H1 (cell line): ENCODE data around the gene OR10A2. TPM values are rescaled to one million over a fixed set of nuclear protein-coding genes. Genes with fewer than 3 reads are reported as not detected.

Experiments used
- CTCF ChIA-PET: fragments of 300-600 bp; sonication (Branson Sonifier 250); formaldehyde crosslinking; loops from one replicate; lab custom pipeline; 2021; ENCODE audit not compliant: partially characterized antibody; lab: Charles Lee
- POLR2A ChIA-PET: fragments of 300-600 bp; sonication (Branson Sonifier 250); formaldehyde crosslinking; loops from one replicate; lab custom pipeline; 2021; ENCODE audit warnings: inconsistent platforms; ENCODE audit not compliant: partially characterized antibody; lab: Charles Lee
- DNase-seq, 2 experiments: peaks; one replicate each; pipeline versions ENCODE4 v3.0.0 to v3.0.0-alpha.2; 2010 to 2022; ENCODE audit warnings: low spot score in 2 of 2, low read depth in 1 of 2, mixed read lengths in 1 of 2
- FAIRE-seq: peaks from 2 replicates; lab custom pipeline; 2011; peaks lifted over from hg19 to GRCh38; lab: Jason Lieb, UNC
- H2AFZ ChIP-seq: 2 replicates; pipeline ENCODE4 v1.8.1; 2012; ENCODE audit warnings: low read length, inconsistent platforms
- H2AK5ac ChIP-seq: 2 replicates; pipeline ENCODE4 v1.6.1; 2013; ENCODE audit warnings: low read depth, low read length
- H2BK120ac ChIP-seq: replicated peaks from 2 replicates; pipeline ENCODE3; 2013; ENCODE audit warnings: low read depth, low read length, inconsistent platforms
- H2BK12ac ChIP-seq: 2 replicates; pipeline ENCODE4 v1.6.1; 2013; ENCODE audit warnings: low read depth, low read length
- H2BK15ac ChIP-seq: 2 replicates; pipeline ENCODE4 v1.6.1; 2013; ENCODE audit warnings: low read length
- H2BK20ac ChIP-seq: 2 replicates; pipeline ENCODE4 v1.6.1; 2013; ENCODE audit warnings: low read length
- H2BK5ac ChIP-seq: 2 replicates; pipeline ENCODE4 v1.6.1; 2013; ENCODE audit warnings: low read depth, low read length
- H3K14ac ChIP-seq: 2 replicates; pipeline ENCODE4 v1.6.1; 2013; ENCODE audit warnings: inconsistent platforms; ENCODE audit not compliant: insufficient read length
- H3K18ac ChIP-seq: 2 replicates; pipeline ENCODE4 v1.6.1; 2013; ENCODE audit warnings: low read length; ENCODE audit errors: extremely low read depth
- H3K23ac ChIP-seq: 2 replicates; pipeline ENCODE4 v1.6.1; 2013; ENCODE audit warnings: inconsistent platforms; ENCODE audit not compliant: insufficient read length
- H3K23me2 ChIP-seq: 2 replicates; pipeline ENCODE4 v1.6.1; 2013; ENCODE audit warnings: low read depth, low read length
- H3K27ac ChIP-seq: 2 replicates; pipeline ENCODE4 v1.6.1; 2011; ENCODE audit warnings: low read depth, low read length, inconsistent platforms
- H3K27me3 ChIP-seq, 4 experiments: replicated peaks in 1 of 4; 1 replicate in 1 of 4; 2 replicates in 3 of 4; pipeline versions ENCODE4 v1.6.1 to v1.8.1; 2011 to 2013; ENCODE audit warnings: low read length in 3 of 4, mild to moderate bottlenecking in 3 of 4, inconsistent platforms in 2 of 4, mixed read lengths in 2 of 4, moderate library complexity in 1 of 4; ENCODE audit not compliant: control insufficient read depth in 3 of 4, insufficient read depth in 3 of 4; ENCODE audit errors: extremely low read depth in 1 of 4
- H3K36me3 ChIP-seq, 4 experiments: 2 replicates each; pipeline versions ENCODE4 v1.6.1 to v1.8.1; 2011 to 2013; ENCODE audit warnings: mild to moderate bottlenecking in 4 of 4, low read length in 3 of 4, moderate library complexity in 2 of 4, control low read depth in 1 of 4, inconsistent platforms in 1 of 4; ENCODE audit not compliant: insufficient read depth in 4 of 4, control insufficient read depth in 2 of 4
- H3K4ac ChIP-seq: replicated peaks from 2 replicates; pipeline ENCODE3; 2013; ENCODE audit warnings: low read length, low read depth, mixed read lengths, inconsistent platforms; ENCODE audit not compliant: insufficient read length
- H3K4me1 ChIP-seq, 4 experiments: replicated peaks in 1 of 4; 1 replicate in 1 of 4; 2 replicates in 3 of 4; pipeline versions ENCODE4 v1.6.1 to v1.8.1; 2011 to 2013; ENCODE audit warnings: low read length in 3 of 4, inconsistent platforms in 2 of 4, mixed read lengths in 1 of 4; ENCODE audit not compliant: insufficient read depth in 4 of 4, control insufficient read depth in 3 of 4
- H3K4me2 ChIP-seq, 2 experiments: 2 replicates each; pipeline versions ENCODE4 v1.6.1 to v1.8.1; 2011 to 2013; ENCODE audit warnings: low read depth in 2 of 2, low read length in 2 of 2, control low read depth in 1 of 2, inconsistent platforms in 1 of 2, mild to moderate bottlenecking in 1 of 2; ENCODE audit not compliant: insufficient read depth in 1 of 2
- H3K4me3 ChIP-seq, 4 experiments: fragments of 200-600, 300-600 bp in 1 of 4; sonication (generic), shearing (Covaris generic), sonication (Bioruptor Twin) in 1 of 4; 2 replicates each; pipeline versions ENCODE4 v1.5.1 to v1.8.1; 2011 to 2016; ENCODE audit warnings: low read length in 4 of 4, low read depth in 3 of 4, control low read depth in 2 of 4, inconsistent platforms in 2 of 4, mild to moderate bottlenecking in 2 of 4, mixed read lengths in 1 of 4, moderate library complexity in 1 of 4; ENCODE audit not compliant: insufficient read depth in 2 of 4; ENCODE audit errors: extremely low read depth in 1 of 4
- H3K56ac ChIP-seq: replicated peaks from 2 replicates; pipeline ENCODE3; 2013; ENCODE audit warnings: low read depth, mild to moderate bottlenecking, mixed read lengths, low read length, inconsistent platforms; ENCODE audit not compliant: insufficient read length
- H3K79me1 ChIP-seq: 2 replicates; pipeline ENCODE4 v1.6.1; 2013; ENCODE audit warnings: low read depth, low read length, control low read depth
- H3K79me2 ChIP-seq, 2 experiments: 2 replicates each; pipeline versions ENCODE4 v1.6.1 to v1.8.1; 2012 to 2013; ENCODE audit warnings: low read length in 2 of 2, mild to moderate bottlenecking in 2 of 2, inconsistent platforms in 1 of 2; ENCODE audit not compliant: insufficient read depth in 2 of 2, control insufficient read depth in 1 of 2
- H3K9ac ChIP-seq, 4 experiments: replicated peaks in 1 of 4; 1 replicate in 1 of 4; 2 replicates in 3 of 4; pipeline versions ENCODE4 v1.6.1 to v1.8.1; 2011 to 2013; ENCODE audit warnings: low read depth in 3 of 4, low read length in 3 of 4, control low read depth in 2 of 4, mild to moderate bottlenecking in 2 of 4, moderate library complexity in 2 of 4, inconsistent platforms in 1 of 4; ENCODE audit errors: extremely low read depth in 1 of 4
- H3K9me3 ChIP-seq, 2 experiments: 2 replicates each; pipeline versions ENCODE4 v1.6.1 to v1.8.1; 2012 to 2013; ENCODE audit warnings: mild to moderate bottlenecking in 2 of 2, moderate library complexity in 2 of 2, control low read depth in 1 of 2, inconsistent platforms in 1 of 2, low read depth in 1 of 2, low read length in 1 of 2, mixed read lengths in 1 of 2; ENCODE audit not compliant: insufficient read depth in 2 of 2
- H4K20me1 ChIP-seq, 2 experiments: replicated peaks in 1 of 2; 2 replicates each; pipeline versions ENCODE3 to v1.8.1; 2011 to 2013; ENCODE audit warnings: inconsistent platforms in 2 of 2, low read length in 2 of 2, mild to moderate bottlenecking in 1 of 2; ENCODE audit not compliant: insufficient read depth in 2 of 2, control insufficient read depth in 1 of 2
- H4K5ac ChIP-seq: 2 replicates; pipeline ENCODE4 v1.6.1; 2013; ENCODE audit warnings: low read length, low read depth, mixed read lengths, inconsistent platforms; ENCODE audit not compliant: insufficient read length
- H4K8ac ChIP-seq: 2 replicates; pipeline ENCODE4 v1.8.0; 2013; ENCODE audit warnings: mild to moderate bottlenecking, moderate library complexity, low read length, inconsistent platforms; ENCODE audit not compliant: insufficient read depth; ENCODE audit errors: extremely low read depth
- H4K91ac ChIP-seq: replicated peaks from 2 replicates; pipeline ENCODE3; 2013; ENCODE audit warnings: low read length, mixed read lengths, inconsistent platforms; ENCODE audit not compliant: insufficient read length
- NRF1 ChIP-seq: IDR thresholded peaks from 2 replicates; pipeline ENCODE4 v1.6.1; 2011; ENCODE audit warnings: mild to moderate bottlenecking, low read depth, low read length, improper control_type of control experiment
- RNF2 ChIP-seq: fragments of 200-900, 300-1000 bp; sonication (generic); IDR thresholded peaks from 2 replicates; pipeline ENCODE4 v1.7.1; 2016; ENCODE audit warnings: borderline replicate concordance, low read depth, mild to moderate bottlenecking, antibody characterized with exemption, low read length; ENCODE audit not compliant: poor library complexity, severe bottlenecking; ENCODE audit errors: missing control alignments
- WGBS, 2 experiments: shearing (Covaris generic) in 1 of 2; methylation state at CpG; one replicate each; pipeline versions ENCODE4 v1.1.6 to v1.1.7; 2013 to 2015; ENCODE audit warnings: low lambda C conversion rate in 2 of 2, mixed read lengths in 2 of 2, inconsistent platforms in 1 of 2, low coverage in 1 of 2, missing lambda C conversion rate in 1 of 2; ENCODE audit not compliant: insufficient replicate concordance in 2 of 2, insufficient coverage in 1 of 2, insufficient read length in 1 of 2; ENCODE audit errors: extremely low coverage in 1 of 2, missing lambda C conversion rate in 1 of 2; 5-methylcytosine and 5-hydroxymethylcytosine counted together
- polyA plus RNA-seq, 7 experiments: library from polyadenylated mRNA; depleted of rRNA in 3 of 7; stranded (reverse) in 5 of 7; unstranded in 2 of 7; fragments of >200 nt in 5 of 7; fragments of 200-250 nt in 2 of 7; gene quantifications; 1 replicate in 5 of 7; 2 replicates in 1 of 7; 4 replicates in 1 of 7; pipeline versions ENCODE4 v1.2.1 to v1.2.3, GENCODE V29; 2011 to 2013; ENCODE audit warnings: missing spikeins in 2 of 7, mixed read lengths in 2 of 7
- total RNA-seq: library from RNA; stranded (reverse); fragmentation: NEBNext Ultra II Directional; extraction: Animal tissue kit (Norgen Biotek cat#: 25700); gene quantifications from 2 replicates; pipeline ENCODE4 v1.2.1, GENCODE V29; 2021

OR10A2 gene
- total and polyA plus RNA-seq, 2 of the 8 experiments (the other 6 are each of a cell fraction or from before 2014, with no cell fraction given), result not detected

DNA sequence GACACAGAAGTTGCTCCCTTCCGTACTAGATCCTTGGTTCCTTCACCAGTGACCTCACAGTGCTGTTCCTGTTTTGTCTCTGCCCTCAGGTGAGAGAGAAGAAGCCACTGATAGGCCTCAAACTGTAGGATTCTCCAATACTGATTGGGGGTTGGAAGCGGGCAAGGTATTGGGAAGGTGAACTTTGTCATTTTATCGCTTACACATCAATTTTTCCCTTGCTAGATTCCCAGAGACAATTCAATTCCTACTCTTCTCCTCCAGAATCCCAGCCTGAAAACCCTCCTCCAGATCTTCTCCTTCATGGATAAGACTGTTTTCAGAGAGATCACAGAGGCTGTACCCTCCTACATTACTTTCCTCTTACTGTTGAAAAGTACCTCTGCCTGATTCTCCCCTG is 48.5 kb downstream of the OR10A2 start:
- no peak overlapping the region for H2BK5ac ChIP-seq
- ChIA-PET CTCF (no interaction called here), POLR2A (no interaction called here)
- H3K79me1 ChIP-seq, result no peaks in the 10 kb centered on the region
- H4K5ac ChIP-seq, result no peak overlapping the region
- no peaks in the 10 kb centered on the region for H3K4me1 ChIP-seq
- no peak overlapping the region for H3K4ac ChIP-seq
- no peak overlapping the region for H2AK5ac ChIP-seq
- H3K4me2 ChIP-seq, result no peak overlapping the region
- H3K18ac ChIP-seq, result no peak overlapping the region
- no peak overlapping the region for H3K14ac ChIP-seq
- H2BK12ac ChIP-seq, result no peak overlapping the region
- no peaks in the 10 kb centered on the region for H3K27me3 ChIP-seq
- WGBS, 2 experiments, result 92% methylated on average over 3 of the region's 3 CpGs; no CpG with 5 or more reads in 1 of the 2 experiments
- no peak overlapping the region for H3K27ac ChIP-seq
- no peaks in the 10 kb centered on the region for H3K9me3 ChIP-seq
- no peak overlapping the region for H2BK120ac ChIP-seq
- FAIRE-seq, result no peak
- no peaks in the 10 kb centered on the region for H3K23me2 ChIP-seq
- H2BK20ac ChIP-seq, result no peak overlapping the region
- no peak overlapping the region for H2BK15ac ChIP-seq
- no peak overlapping the region for H3K56ac ChIP-seq
- no peak overlapping the region for H3K23ac ChIP-seq
- H3K36me3 ChIP-seq, result no peaks in the 10 kb centered on the region
- no peak for DNase-seq
- H2AFZ ChIP-seq, result no peak overlapping the region
- H3K9ac ChIP-seq, result peak overlapping the region in 2 of 4 experiments; percentile 18 to 34; a peak in 3 of 7 replicates
- no peak overlapping the region for H4K8ac ChIP-seq
- no peaks in the 10 kb centered on the region for H4K20me1 ChIP-seq
- H4K91ac ChIP-seq, result no peak overlapping the region
- H3K4me3 ChIP-seq, result no peak overlapping the region
- H3K79me2 ChIP-seq, result no peaks in the 10 kb centered on the region
- no peak for TF ChIP-seq RNF2
- TF ChIP-seq NRF1, result no peak
